Middle frontal gyrus (tissue), 1 donor: ENCODE measurements around the gene PDAP1.
"Not testable (repeated sequence)": the region's sequence is repeated elsewhere in the genome, so short reads cannot be mapped to it uniquely, and the experiment has no call there.

Experiments
- DNase-seq: peaks from one replicate; pipeline ENCODE4 v3.0.0-alpha.2; 2015; ENCODE audit warnings: low spot score; ENCODE audit errors: extremely low spot score

PDAP1 gene

GRCh38 chr7:99408379-99409191 lies at the start of gene PDAP1, which contains the start of gene BUD31:
PDAP1 (minus strand) TSS chr7:99408597; CDS start chr7:99408548, 49 bp downstream.
BUD31 (plus strand) TSS chr7:99408969; CDS start chr7:99411093, 2,124 bp downstream.
- peak; percentile 91 for DNase-seq

GRCh38 chr7:99457650-99458493 lies 49.5 kb upstream of the PDAP1 start:
- DNase-seq: no peak

GRCh38 chr7:99457050-99457649 lies 48.8 kb upstream of the PDAP1 start:
- no peak for DNase-seq

DNA sequence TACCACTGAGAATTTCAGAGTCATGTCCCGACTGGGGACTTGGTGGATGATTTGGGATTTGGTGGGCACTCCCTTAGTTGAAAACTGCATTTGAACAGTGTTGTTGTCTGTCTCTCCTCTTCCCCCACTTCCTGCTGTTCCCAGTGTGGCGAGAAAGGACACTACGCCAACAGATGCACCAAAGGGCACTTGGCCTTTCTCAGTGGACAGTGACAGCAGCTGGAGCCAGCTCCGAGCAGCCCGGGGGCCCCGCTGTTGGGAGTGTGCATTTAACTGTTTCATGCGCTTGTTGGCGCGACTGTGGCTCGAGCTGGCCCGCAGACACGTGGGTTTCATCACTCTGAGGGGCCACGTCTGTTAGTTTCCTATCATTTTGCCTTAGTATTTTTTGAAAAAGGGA lies 47.9 kb upstream of the PDAP1 start:
- DNase-seq: no peak

DNA sequence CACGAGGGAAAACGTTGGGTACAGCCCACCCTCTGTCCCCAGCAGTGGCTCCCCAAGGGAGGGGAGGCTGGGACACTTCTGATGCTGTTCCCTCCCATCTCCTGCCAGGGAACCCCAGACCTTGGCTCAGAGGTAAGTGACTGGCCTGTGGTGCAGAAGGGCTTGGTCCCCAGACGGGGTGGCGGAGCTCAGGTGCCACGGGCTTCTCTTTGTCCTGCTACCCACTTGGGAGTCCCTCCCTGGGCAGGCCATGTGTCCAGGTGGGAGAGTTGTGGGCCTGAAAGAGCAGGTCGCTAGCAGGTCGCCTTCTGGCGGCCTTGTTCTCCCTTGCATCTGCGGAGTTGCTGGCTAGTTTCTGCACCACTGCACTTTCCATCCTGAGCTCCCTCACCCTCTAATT lies 47.5 kb upstream of the PDAP1 start:
- no peak for DNase-seq

GRCh38 chr7:99453105-99453504 lies 44.7 kb upstream of the PDAP1 start:
- DNase-seq: no peak

GRCh38 chr7:99452541-99452940 lies 44.1 kb upstream of the PDAP1 start:
- DNase-seq: no peak

- DNase-seq: no peak
Measured at GRCh38 chr7:99451936-99452335, 43.5 kb upstream of the PDAP1 start.

GRCh38 chr7:99449326-99449725 lies 40.9 kb upstream of the PDAP1 start:
- no peak for DNase-seq

- DNase-seq: no peak
Measured at GRCh38 chr7:99448855-99449254, 40.5 kb upstream of the PDAP1 start.

- DNase-seq: no peak
Measured at GRCh38 chr7:99447943-99448342, 39.5 kb upstream of the PDAP1 start.

DNA sequence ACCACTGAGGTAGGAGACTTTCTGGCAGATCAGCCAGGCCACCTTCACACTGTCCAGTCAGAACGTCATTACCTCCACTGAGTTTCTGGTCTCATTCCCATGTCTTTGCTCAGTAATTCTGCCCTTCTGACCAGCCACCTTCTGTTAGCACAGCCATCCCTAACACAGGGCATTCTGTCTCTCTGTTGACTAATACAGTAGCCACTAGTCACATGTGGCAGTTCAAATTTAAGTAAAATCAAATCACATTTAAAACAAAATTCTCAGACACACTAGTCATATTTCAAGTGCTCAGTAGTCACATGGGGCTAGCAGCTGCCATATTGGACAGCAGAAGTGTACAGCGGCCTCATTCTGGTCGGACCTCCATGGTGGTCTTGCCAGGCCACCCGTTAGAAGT lies 37.7 kb upstream of the PDAP1 start:
- DNase-seq: no peak

DNA sequence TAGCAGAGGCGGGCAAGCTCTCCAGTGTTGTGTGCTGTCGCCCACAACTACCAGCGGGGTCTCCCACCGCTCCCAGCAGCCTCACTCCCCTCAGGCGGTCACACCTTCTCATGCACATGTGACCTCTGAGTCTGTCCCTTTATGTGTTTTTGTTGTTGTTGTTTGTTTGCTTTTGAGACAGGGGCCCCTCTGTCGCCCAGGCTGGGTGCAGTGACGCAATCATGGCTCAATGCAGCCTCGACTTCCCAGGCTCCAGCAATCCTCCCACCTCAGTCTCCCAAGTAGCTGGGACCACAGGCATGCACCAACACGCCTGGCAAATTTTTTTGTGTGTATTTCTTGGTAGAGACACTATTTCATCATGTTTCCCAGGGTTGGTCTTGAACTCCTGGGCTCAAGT lies 31.8 kb upstream of the PDAP1 start:
- no peak for DNase-seq

DNA sequence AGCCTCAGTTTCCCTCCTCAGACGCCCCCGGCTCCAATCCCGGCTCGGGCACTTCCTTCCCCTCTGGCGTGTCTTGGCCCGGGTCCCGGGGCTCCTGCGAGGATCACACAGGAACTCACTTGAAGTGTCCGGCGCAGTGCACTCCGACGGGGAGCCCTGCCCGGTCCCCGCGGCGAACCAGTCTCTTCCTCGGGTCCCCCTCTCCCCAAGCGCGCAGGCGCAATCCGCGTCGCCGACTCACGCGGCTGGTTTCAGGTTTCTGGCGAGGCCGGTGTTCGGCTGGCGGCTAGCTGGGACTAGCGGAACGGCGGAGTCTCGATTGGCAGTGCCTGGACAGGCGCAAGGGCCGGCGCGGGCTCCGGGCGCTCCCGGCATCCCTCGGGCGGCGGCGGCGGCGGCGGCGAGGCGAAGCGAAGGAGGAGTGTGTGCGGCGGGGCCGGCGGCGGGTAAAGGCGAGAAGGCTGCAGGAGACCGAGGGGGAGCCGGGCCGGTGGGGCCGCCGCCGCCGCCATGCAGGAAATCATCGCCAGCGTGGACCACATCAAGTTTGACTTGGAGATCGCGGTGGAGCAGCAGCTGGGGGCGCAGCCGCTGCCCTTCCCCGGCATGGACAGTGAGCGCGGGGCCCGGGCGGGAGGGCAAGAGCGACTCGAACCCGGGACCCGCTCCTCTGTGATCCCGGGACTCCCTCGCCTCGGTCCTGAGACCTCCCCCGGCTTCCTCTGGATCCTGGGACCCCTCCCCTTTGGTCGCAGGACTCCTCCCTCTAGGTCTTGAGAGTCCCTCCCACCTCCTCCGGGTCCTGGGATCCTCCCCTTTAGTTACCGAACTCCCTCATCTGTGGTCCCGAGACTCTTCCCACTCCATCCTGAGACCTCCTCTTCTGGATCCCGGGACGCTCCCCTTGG lies 30.4 kb upstream of the PDAP1 start, which contains the start of the genes CPSF4 and PTCD1:
CPSF4 (plus strand) TSS at position 371 of the 908 bp plus-strand sequence; CDS start at position 511, 140 bp downstream.
PTCD1 (minus strand) TSS at position 226 of the 908 bp plus-strand sequence. CDS start 3,556 bp downstream, outside the sequence.
- DNase-seq: peak; percentile 89

DNA sequence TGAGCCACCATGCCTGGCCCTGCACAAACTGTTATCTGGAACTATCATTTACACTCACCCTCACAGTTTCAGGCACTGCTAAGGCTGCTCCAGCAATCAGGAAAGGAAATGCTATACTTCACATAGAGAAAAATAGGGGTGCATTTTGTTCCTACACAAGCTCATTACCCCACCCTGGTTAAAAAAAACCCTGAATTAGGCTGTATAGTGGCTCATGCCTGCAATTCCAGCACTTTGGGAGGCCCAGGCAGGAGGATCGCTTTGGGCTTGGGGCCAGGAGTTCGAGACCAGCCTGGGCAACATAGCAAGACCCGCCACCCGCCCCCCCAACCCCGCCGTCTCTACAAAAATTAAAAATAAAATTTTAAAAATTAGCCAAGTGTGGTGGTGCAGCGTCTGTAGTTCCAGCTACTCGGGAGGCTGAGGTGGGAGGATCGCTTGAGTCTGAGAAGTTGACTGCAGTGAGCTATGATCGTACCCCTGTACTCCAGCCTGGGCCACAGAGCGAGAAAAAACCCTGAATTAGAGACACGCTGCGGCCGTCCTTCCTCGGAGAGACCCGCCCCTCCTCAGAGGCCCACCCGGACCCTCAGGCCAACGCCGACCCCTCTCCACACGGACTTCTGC lies 29.7 kb upstream of the PDAP1 start:
- DNase-seq: no peak

GRCh38 chr7:99433158-99433557 lies 24.8 kb upstream of the PDAP1 start:
- DNase-seq: no peak

- not testable (repeated sequence) for DNase-seq
Measured at GRCh38 chr7:99431756-99432540, 23.6 kb upstream of the PDAP1 start.

GRCh38 chr7:99429756-99430155 lies 21.4 kb upstream of the PDAP1 start:
- DNase-seq: no peak

DNA sequence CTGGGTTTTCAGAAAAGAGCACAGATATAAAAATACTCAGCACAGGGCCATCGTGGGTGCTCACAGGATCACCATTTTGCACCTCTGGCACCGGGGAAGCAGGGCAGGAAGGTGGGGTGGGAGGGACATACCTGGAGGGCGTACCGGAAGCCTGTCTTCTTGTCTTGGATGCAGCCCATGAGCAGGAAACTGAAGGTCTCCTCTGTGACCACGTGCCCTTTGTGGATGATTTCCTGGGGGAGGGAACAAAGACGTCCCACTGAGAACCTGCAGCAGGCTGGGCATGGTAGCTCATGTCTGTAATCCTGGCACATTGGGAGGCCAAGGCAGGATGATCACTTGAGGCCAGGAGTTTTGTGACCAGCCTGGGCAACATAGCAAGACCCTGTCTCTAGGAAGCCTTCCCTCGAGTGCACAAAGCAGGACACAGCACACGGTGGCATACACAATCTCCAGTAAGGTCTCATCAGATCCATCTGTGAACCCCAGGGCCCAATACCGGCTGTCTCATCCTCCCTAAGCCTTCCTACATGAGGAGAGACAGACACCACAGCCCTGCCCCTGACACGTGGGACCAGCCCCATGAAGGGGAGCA lies 20.7 kb upstream of the PDAP1 start:
- no peak for DNase-seq
